SK-N-SH treated with all-trans-retinoic acid at 6 μM for 48 hours (cell line): Measurements from ENCODE around the gene FAM13A.

Experiments used
- ATAC-seq: fragments of 200-7000 bp; cut with Tn5 transposase; 3 replicates; pipeline ENCODE4 v1.9.1; 2020; ENCODE audit warnings: mild to moderate bottlenecking, moderate library complexity
- ARNTL ChIP-seq: fragments of 450-650 bp; formaldehyde crosslinking; IDR thresholded peaks from 2 replicates; pipeline ENCODE4 v1.5.0; 2020; ENCODE audit warnings: low read depth, mild to moderate bottlenecking, moderate library complexity, borderline replicate concordance
- BACH2 ChIP-seq: fragments of 250-450 bp; sonication (Bioruptor Pico); IDR thresholded peaks from 2 replicates; pipeline ENCODE4 v1.9.0; 2021; ENCODE audit warnings: mild to moderate bottlenecking, borderline replicate concordance
- CSDC2 ChIP-seq: fragments of 250-450 bp; sonication (Bioruptor Pico); IDR thresholded peaks from 2 replicates; pipeline ENCODE4 v1.5.0; 2020; ENCODE audit warnings: mild to moderate bottlenecking, moderate library complexity
- CSRNP3 ChIP-seq: fragments of 250-450 bp; sonication (Bioruptor Pico); IDR thresholded peaks from 2 replicates; pipeline ENCODE4 v1.5.1; 2021; ENCODE audit warnings: mild to moderate bottlenecking, moderate library complexity
- ESRRG ChIP-seq: fragments of 250-450 bp; sonication (Bioruptor Pico); IDR thresholded peaks from 2 replicates; pipeline ENCODE4 v1.6.1; 2021; ENCODE audit warnings: mild to moderate bottlenecking
- GLIS3 ChIP-seq: fragments of 250-450 bp; sonication (Bioruptor Pico); IDR thresholded peaks from 2 replicates; pipeline ENCODE4 v1.5.0; 2020; ENCODE audit warnings: mild to moderate bottlenecking, moderate library complexity
- ISL1 ChIP-seq: fragments of 250-450 bp; sonication (Bioruptor Pico); IDR thresholded peaks from 2 replicates; pipeline ENCODE4 v2.1.2; 2022; ENCODE audit warnings: mild to moderate bottlenecking, moderate library complexity
- OSR1 ChIP-seq: fragments of 250-450 bp; sonication (Bioruptor Pico); IDR thresholded peaks from 2 replicates; pipeline ENCODE4 v1.8.0; 2022; ENCODE audit warnings: moderate library complexity, mild to moderate bottlenecking, inconsistent platforms
- PATZ1 ChIP-seq: fragments of 250-450 bp; sonication (Bioruptor Pico); IDR thresholded peaks from 2 replicates; pipeline ENCODE4 v1.8.0; 2020; ENCODE audit warnings: mild to moderate bottlenecking, moderate library complexity, borderline replicate concordance
- POU6F1 ChIP-seq: fragments of 250-450 bp; sonication (Bioruptor Pico); IDR thresholded peaks from 2 replicates; pipeline ENCODE4 v1.8.0; 2021; ENCODE audit warnings: low read depth, mild to moderate bottlenecking, moderate library complexity, borderline replicate concordance
- PPARA ChIP-seq: fragments of 250-450 bp; sonication (Bioruptor Pico); IDR thresholded peaks from 2 replicates; pipeline ENCODE4 v1.5.0; 2020; ENCODE audit warnings: mild to moderate bottlenecking, borderline replicate concordance
- RARB ChIP-seq: fragments of 250-450 bp; sonication (Bioruptor Pico); IDR thresholded peaks from 2 replicates; pipeline ENCODE4 v1.8.0; 2021; ENCODE audit warnings: mild to moderate bottlenecking, moderate library complexity
- SNAI2 ChIP-seq: fragments of 250-450 bp; sonication (Bioruptor Pico); IDR thresholded peaks from 2 replicates; pipeline ENCODE4 v1.5.0; 2020; ENCODE audit warnings: mild to moderate bottlenecking, moderate library complexity
- TCF4 ChIP-seq: fragments of 250-450 bp; sonication (Bioruptor Pico); IDR thresholded peaks from 2 replicates; pipeline ENCODE4 v1.8.0; 2021; ENCODE audit warnings: mild to moderate bottlenecking, moderate library complexity, borderline replicate concordance
- TOX ChIP-seq: fragments of 250-450 bp; sonication (Bioruptor Pico); IDR thresholded peaks from 2 replicates; pipeline ENCODE4 v1.8.0; 2021; ENCODE audit warnings: mild to moderate bottlenecking, moderate library complexity, borderline replicate concordance
- TSHZ2 ChIP-seq: fragments of 250-450 bp; sonication (Bioruptor Pico); IDR thresholded peaks from 2 replicates; pipeline ENCODE4 v1.5.0; 2020; ENCODE audit warnings: mild to moderate bottlenecking, moderate library complexity
- ZC3H10 ChIP-seq: fragments of 250-450 bp; sonication (Bioruptor Pico); IDR thresholded peaks from 2 replicates; pipeline ENCODE4 v1.5.1; 2021; ENCODE audit warnings: mild to moderate bottlenecking, moderate library complexity
- ZFP3 ChIP-seq: fragments of 250-450 bp; sonication (Bioruptor Pico); IDR thresholded peaks from 2 replicates; pipeline ENCODE4 v1.5.0; 2020; ENCODE audit warnings: mild to moderate bottlenecking, moderate library complexity
- ZFP30 ChIP-seq: fragments of 450-650 bp; formaldehyde crosslinking; IDR thresholded peaks from 2 replicates; pipeline ENCODE4 v1.5.0; 2022; ENCODE audit warnings: mild to moderate bottlenecking, moderate library complexity
- ZNF565 ChIP-seq: fragments of 450-650 bp; formaldehyde crosslinking; conservative IDR thresholded peaks from 2 replicates; pipeline ENCODE4 v1.5.0; 2020; ENCODE audit warnings: low read depth, mild to moderate bottlenecking, moderate library complexity
- ZNF70 ChIP-seq: fragments of 450-650 bp; formaldehyde crosslinking; IDR thresholded peaks from 2 replicates; pipeline ENCODE4 v1.5.0; 2020; ENCODE audit warnings: mild to moderate bottlenecking, moderate library complexity
- ZNF8 ChIP-seq: fragments of 450-650 bp; formaldehyde crosslinking; IDR thresholded peaks from 2 replicates; pipeline ENCODE4 v1.5.0; 2020; ENCODE audit warnings: mild to moderate bottlenecking, moderate library complexity
- TF ChIP-seq, protein P1 (sequence below): fragments of 250-450 bp; sonication (Bioruptor Pico); IDR thresholded peaks from 2 replicates; pipeline ENCODE4 v1.5.1; 2020; ENCODE audit warnings: low read depth, mild to moderate bottlenecking, moderate library complexity

The FAM13A gene

DNA sequence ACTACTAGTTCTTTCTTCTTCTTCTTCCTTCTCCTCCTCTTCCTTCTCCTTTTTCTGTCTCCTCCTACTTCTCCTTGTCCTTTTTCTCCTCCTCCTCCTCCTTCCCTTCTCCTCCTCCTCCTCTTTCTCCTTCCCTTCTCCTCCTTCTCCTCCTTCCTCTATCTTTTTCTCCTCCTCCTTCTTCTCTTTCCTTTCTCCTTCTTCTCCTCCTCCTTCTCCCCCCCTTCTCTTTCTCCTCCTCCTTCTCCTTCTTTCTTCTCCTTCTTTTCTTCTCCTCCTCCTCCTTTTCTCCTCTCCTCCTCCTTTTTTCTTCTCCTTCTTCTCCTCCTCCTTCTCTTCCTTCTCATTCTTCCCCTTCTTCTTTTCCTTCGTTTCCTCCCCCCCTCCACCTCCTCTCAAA is 337.6 kb downstream of the FAM13A start:
- ATAC-seq: no peak
- TF ChIP-seq ZNF70: no peak
- TF ChIP-seq RARB (CRISPR knock-in tag): no peak
- no peak for TF ChIP-seq TOX (CRISPR knock-in tag)
- TF ChIP-seq ISL1 (CRISPR knock-in tag): no peak
- no peak for TF ChIP-seq ZNF8 (CRISPR knock-in tag)

DNA sequence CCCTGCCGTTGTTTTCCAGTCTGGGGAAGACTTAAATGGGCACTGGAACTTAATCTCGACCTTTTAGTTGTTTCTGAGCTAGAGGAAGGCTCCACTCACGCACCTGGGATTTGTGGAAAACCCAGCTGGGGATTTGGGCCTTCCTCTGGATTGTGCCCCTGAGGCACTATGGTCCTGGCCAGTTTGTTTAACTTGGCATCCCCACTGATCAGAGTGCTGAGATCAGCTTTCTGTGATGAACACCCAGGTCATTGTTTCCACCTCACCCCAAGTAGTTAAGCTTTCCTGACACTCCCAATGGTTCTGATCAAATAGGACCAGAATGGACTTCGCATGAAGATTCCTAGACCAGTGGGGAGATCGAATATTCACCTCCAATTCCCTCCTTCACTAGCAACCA is 338.9 kb downstream of the FAM13A start:
- ATAC-seq: no peak
- no peak for TF ChIP-seq ZNF70
- no peak for TF ChIP-seq ZC3H10 (CRISPR knock-in tag)
- TF ChIP-seq POU6F1 (CRISPR knock-in tag): no peak
- TF ChIP-seq, all 23 proteins: peak for 0

DNA sequence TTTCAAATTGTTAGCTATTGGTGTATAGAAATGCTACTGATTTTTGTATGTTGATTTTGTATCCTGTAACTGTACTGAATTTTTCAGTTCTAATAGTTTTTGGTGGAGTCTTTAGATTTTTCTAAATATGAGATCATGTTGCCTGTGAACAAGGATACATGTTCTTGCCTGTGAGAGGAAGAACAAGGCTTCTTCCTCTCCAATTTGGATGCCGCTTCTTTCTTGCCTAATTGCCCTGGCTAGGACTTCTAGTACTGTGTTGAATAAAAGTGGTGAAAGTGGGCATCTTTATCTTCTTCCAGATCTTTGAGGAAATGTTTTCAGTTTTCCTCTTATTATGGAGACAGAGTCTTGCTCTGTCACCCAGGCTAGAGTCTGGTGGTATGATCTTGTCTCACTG is 343.2 kb downstream of the FAM13A start:
- TF ChIP-seq ISL1 (CRISPR knock-in tag): no peak
- no peak for TF ChIP-seq ARNTL (CRISPR knock-in tag)
- TF ChIP-seq RARB (CRISPR knock-in tag): no peak
- TF ChIP-seq ZFP3 (CRISPR knock-in tag): no peak
- TF ChIP-seq, protein P1, sequence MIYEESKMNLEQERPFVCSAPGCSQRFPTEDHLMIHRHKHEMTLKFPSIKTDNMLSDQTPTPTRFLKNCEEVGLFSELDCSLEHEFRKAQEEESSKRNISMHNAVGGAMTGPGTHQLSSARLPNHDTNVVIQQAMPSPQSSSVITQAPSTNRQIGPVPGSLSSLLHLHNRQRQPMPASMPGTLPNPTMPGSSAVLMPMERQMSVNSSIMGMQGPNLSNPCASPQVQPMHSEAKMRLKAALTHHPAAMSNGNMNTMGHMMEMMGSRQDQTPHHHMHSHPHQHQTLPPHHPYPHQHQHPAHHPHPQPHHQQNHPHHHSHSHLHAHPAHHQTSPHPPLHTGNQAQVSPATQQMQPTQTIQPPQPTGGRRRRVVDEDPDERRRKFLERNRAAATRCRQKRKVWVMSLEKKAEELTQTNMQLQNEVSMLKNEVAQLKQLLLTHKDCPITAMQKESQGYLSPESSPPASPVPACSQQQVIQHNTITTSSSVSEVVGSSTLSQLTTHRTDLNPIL (CRISPR knock-in tag): no peak
- TF ChIP-seq GLIS3 (CRISPR knock-in tag): no peak
- no peak for TF ChIP-seq BACH2 (CRISPR knock-in tag)
- TF ChIP-seq TCF4: no peak
- TF ChIP-seq SNAI2 (CRISPR knock-in tag): no peak
- TF ChIP-seq CSDC2 (CRISPR knock-in tag): no peak
- TF ChIP-seq ESRRG (CRISPR knock-in tag): no peak
- no peak for TF ChIP-seq TSHZ2
- no peak for TF ChIP-seq ZFP30
- TF ChIP-seq ZNF8 (CRISPR knock-in tag): no peak
- no peak for TF ChIP-seq TOX (CRISPR knock-in tag)
- TF ChIP-seq CSRNP3 (CRISPR knock-in tag): no peak
- TF ChIP-seq PATZ1: no peak
- TF ChIP-seq, all 23 proteins: peak for 0
- no peak for ATAC-seq

DNA sequence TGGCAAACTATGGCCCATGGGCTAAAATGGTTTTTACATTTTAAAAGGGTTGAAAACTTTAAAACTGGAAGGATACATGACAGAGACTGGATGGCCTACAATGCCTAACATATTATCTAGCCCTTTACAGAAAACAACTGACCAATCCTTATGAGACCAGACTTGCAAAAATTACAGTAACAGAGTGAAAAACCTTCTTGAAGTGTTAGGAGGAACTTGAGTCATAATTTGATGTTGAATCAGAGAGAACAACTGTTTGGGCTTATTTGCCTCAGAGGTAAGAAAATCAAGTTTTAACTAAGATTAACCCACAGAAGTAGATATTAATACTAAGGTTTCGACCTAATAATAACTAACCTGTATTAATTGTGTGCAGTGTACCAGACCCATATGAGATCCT is 347.0 kb downstream of the FAM13A start:
- TF ChIP-seq BACH2 (CRISPR knock-in tag) (no peak), OSR1 (no peak), ZC3H10 (CRISPR knock-in tag) (no peak), ZNF565 (CRISPR knock-in tag) (no peak), ESRRG (CRISPR knock-in tag) (no peak), SNAI2 (CRISPR knock-in tag) (no peak), TOX (CRISPR knock-in tag) (no peak), POU6F1 (CRISPR knock-in tag) (no peak), PPARA (no peak)

More for the DNA sequence above, 347.0 kb downstream of the FAM13A start:
- ATAC-seq: no peak
